Calu3 (cell line): ENCODE results near the gene TBX15. TPM values are rescaled to one million over a fixed set of nuclear protein-coding genes. Genes with fewer than 3 reads are reported as not detected.

Experiments used
- BruUV-seq: library from RNA; stranded (reverse); fragments of 400-500 nt; replicated peaks from 2 replicates; lab custom pipeline; 2021; lab: Mats Ljungman, UMichigan
- CTCF ChIA-PET: fragments of 300-600 bp; sonication (Branson Sonifier 250); formaldehyde crosslinking; loops from one replicate; lab custom pipeline; 2022; ENCODE audit warnings: antibody characterized with exemption; lab: Charles Lee
- DNase-seq: peaks from one replicate; pipeline ENCODE4 v3.0.0; 2022
- H3K27ac Mint-ChIP-seq: one replicate; pipeline ENCODE4 v1.8.0; 2022; ENCODE audit warnings: mixed read lengths; ENCODE audit not compliant: unreplicated experiment
- H3K27me3 Mint-ChIP-seq: one replicate; pipeline ENCODE4 v1.8.0; 2022; ENCODE audit warnings: mixed read lengths; ENCODE audit not compliant: unreplicated experiment
- H3K36me3 Mint-ChIP-seq: one replicate; pipeline ENCODE4 v1.8.0; 2022; ENCODE audit warnings: mild to moderate bottlenecking, moderate library complexity, mixed read lengths; ENCODE audit not compliant: insufficient read depth, unreplicated experiment
- H3K4me1 Mint-ChIP-seq: one replicate; pipeline ENCODE4 v1.8.0; 2022; ENCODE audit warnings: mild to moderate bottlenecking, low read depth, mixed read lengths; ENCODE audit not compliant: unreplicated experiment
- H3K4me3 Mint-ChIP-seq: one replicate; pipeline ENCODE4 v1.8.0; 2022; ENCODE audit warnings: mild to moderate bottlenecking, low read depth, moderate library complexity, mixed read lengths; ENCODE audit not compliant: unreplicated experiment
- H3K9me3 Mint-ChIP-seq: one replicate; pipeline ENCODE4 v1.8.0; 2022; ENCODE audit warnings: low read depth, mixed read lengths; ENCODE audit not compliant: unreplicated experiment
- CTCF ChIP-seq: fragments of 200-600 bp; IDR thresholded peaks from one replicate; pipeline ENCODE4 v1.8.0; 2022; ENCODE audit warnings: antibody characterized with exemption; ENCODE audit not compliant: unreplicated experiment
- intact Hi-C: fragments of 100-400 bp; cut with micrococcal nuclease; formaldehyde crosslinking; loops from one replicate; pipeline ENCODE4 v1.10.0; 2022; ENCODE audit not compliant: unreplicated experiment
- total RNA-seq: library from RNA; stranded (reverse); gene quantifications from 2 replicates; pipeline ENCODE4 v1.2.3, GENCODE V29; 2022

The TBX15 gene
- total RNA-seq, 1 experiment from 2014 or later, result not detected

DNA sequence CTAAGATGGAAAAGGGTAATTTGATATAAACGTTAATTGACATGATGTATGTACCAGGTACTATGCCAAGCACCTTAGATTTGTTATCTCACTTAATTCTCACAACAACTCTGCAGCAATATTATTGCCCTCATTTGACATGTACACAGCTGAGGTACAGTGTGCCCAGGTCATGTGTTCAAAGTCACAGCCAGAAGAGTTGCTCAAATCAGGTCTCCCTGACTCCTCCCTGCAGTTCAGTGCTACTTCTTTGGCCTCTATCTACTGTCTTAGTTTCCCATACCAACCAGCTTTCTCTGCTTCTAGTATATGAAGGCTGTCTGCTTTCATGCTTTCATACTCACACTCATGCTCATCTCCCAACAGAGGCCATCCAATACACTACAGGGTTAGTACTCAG, 15.1 kb downstream of the TBX15 start:
- no peak for DNase-seq
- H3K27ac Mint-ChIP-seq, result no peak overlapping the region
- no peak for TF ChIP-seq CTCF
- BruUV-seq, result no TSS peak
- no peaks in the 10 kb centered on the region for H3K36me3 Mint-ChIP-seq
- H3K27me3 Mint-ChIP-seq, result peaks cover 9% of the 10 kb centered on the region
- intact Hi-C loops, result no loop called here
- no peaks in the 10 kb centered on the region for H3K9me3 Mint-ChIP-seq
- no peak overlapping the region for H3K4me3 Mint-ChIP-seq
- CTCF ChIA-PET, result no interaction called here
- no peaks in the 10 kb centered on the region for H3K4me1 Mint-ChIP-seq

DNA sequence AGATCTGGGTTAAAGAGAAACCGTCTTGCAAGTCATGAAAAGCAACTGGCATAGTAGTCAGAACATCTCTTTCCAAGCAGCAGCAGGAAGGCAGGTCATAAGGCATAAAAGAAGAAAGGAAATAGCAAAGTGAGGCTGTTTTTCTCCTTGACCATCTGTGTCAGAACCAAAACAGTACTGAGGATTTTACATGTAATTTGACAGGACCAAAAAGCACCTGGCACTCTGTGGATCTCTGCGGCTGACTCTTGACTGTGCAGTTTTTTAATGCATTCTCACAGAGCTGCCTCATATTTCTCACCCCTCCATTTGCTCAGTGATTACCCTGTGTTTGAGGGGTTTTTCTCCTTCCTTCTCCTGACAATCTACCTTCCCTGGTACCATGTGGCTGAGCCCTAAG, 17.7 kb downstream of the TBX15 start:
- Mint-ChIP-seq H3K4me3 (no peak overlapping the region), H3K27me3 (peaks cover 9% of the 10 kb centered on the region), H3K36me3 (no peaks in the 10 kb centered on the region), H3K4me1 (no peaks in the 10 kb centered on the region), H3K9me3 (no peaks in the 10 kb centered on the region), H3K27ac (no peak overlapping the region)
- DNase-seq, result no peak
- TF ChIP-seq CTCF, result no peak
- intact Hi-C loops, result no loop called here
- BruUV-seq, result no TSS peak
- CTCF ChIA-PET, result no interaction called here

DNA sequence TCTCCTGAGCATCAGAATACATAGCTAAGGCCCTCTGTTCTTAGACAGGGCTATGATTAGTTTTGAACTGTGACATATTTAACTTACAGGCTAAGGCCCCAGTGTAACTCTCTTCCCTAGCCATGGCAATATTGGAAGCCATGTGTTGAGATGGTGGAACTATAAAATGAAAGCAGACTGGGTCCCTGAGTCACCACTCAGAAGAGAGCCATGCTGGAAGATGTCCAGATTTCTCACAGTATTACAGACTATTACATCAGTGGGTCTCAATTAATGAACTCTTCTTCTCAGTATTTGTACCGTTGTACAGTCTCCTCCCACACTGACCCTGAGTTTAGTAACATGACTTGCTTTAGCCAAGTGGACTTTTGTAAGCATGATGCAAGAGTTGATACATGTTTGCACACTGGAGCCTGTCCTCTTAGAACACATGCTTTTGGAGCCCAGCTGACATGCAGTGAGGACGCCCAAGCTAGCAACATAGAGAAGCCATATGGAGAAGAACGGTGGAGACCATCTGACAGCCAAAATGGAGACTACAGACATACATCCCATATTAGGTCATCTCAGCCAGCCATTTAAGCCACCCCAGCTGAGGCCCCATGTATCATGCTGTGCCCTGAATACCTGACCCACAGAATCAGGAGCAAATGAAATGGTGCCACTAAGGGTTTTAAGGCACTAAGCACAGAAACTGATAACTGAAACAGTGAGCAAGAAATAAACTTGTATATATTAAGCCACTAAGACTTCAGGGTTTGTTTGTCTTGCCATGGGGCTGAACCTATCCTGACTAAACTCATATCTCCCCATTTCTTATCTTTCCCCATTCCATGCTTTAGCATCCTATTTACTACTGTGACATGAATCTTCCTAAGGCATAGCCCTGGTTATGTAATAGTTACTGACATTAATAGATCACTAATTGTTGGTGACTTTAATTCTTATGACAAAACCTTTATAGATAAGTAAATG, 24.4 kb downstream of the TBX15 start:
- TF ChIP-seq CTCF, result no peak
- peaks cover 6% of the 10 kb centered on the region for H3K9me3 Mint-ChIP-seq
- no peak for DNase-seq
- no peaks in the 10 kb centered on the region for H3K27me3 Mint-ChIP-seq
- no peak overlapping the region for H3K4me3 Mint-ChIP-seq
- no TSS peak for BruUV-seq
- intact Hi-C loops, result loop anchor here (5.0 kb wide), 1 partner anchor 39 kb away; no protein-coding TSS in a partner anchor
- CTCF ChIA-PET, result no interaction called here
- peak overlapping the region; percentile 97 for H3K27ac Mint-ChIP-seq
- peaks cover 13% of the 10 kb centered on the region for H3K36me3 Mint-ChIP-seq
- H3K4me1 Mint-ChIP-seq, result peaks cover 43% of the 10 kb centered on the region

DNA sequence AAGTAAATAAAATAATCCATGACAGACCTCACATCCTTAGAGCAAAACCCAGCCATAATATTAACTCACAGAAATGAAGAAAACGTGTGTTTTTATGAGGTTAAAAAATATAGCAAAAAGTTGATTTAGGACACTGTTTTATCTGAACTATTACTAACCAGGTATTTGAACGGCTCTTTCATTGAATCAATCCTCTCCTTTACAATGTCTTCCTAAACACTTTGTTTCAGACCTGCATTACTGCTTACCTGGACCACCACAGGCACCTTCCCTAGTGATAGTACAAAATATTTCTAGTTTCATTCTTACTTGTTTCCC, 25.0 kb downstream of the TBX15 start:
- Mint-ChIP-seq H3K4me3 (no peak overlapping the region), H3K27ac (peak overlapping the region; percentile 97), H3K4me1 (peaks cover 48% of the 10 kb centered on the region), H3K36me3 (peaks cover 13% of the 10 kb centered on the region), H3K9me3 (peaks cover 6% of the 10 kb centered on the region), H3K27me3 (no peaks in the 10 kb centered on the region)
- BruUV-seq, result no TSS peak
- TF ChIP-seq CTCF, result no peak
- CTCF ChIA-PET, result no interaction called here
- intact Hi-C loops, result loop anchor here (5.0 kb wide), 1 partner anchor 39 kb away; no protein-coding TSS in a partner anchor
- DNase-seq, result no peak
